D341Med (cell line): ENCODE measurements around the gene NLRC3.
"Not testable (repeated sequence)": the region's sequence is repeated elsewhere in the genome, so short reads cannot be mapped to it uniquely, and the experiment has no call there.

Experiments
- DNase-seq: peaks from one replicate; pipeline ENCODE4 v3.0.0; 2012; ENCODE audit warnings: low spot score

The NLRC3 gene, protein sequence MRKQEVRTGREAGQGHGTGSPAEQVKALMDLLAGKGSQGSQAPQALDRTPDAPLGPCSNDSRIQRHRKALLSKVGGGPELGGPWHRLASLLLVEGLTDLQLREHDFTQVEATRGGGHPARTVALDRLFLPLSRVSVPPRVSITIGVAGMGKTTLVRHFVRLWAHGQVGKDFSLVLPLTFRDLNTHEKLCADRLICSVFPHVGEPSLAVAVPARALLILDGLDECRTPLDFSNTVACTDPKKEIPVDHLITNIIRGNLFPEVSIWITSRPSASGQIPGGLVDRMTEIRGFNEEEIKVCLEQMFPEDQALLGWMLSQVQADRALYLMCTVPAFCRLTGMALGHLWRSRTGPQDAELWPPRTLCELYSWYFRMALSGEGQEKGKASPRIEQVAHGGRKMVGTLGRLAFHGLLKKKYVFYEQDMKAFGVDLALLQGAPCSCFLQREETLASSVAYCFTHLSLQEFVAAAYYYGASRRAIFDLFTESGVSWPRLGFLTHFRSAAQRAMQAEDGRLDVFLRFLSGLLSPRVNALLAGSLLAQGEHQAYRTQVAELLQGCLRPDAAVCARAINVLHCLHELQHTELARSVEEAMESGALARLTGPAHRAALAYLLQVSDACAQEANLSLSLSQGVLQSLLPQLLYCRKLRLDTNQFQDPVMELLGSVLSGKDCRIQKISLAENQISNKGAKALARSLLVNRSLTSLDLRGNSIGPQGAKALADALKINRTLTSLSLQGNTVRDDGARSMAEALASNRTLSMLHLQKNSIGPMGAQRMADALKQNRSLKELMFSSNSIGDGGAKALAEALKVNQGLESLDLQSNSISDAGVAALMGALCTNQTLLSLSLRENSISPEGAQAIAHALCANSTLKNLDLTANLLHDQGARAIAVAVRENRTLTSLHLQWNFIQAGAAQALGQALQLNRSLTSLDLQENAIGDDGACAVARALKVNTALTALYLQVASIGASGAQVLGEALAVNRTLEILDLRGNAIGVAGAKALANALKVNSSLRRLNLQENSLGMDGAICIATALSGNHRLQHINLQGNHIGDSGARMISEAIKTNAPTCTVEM

DNA sequence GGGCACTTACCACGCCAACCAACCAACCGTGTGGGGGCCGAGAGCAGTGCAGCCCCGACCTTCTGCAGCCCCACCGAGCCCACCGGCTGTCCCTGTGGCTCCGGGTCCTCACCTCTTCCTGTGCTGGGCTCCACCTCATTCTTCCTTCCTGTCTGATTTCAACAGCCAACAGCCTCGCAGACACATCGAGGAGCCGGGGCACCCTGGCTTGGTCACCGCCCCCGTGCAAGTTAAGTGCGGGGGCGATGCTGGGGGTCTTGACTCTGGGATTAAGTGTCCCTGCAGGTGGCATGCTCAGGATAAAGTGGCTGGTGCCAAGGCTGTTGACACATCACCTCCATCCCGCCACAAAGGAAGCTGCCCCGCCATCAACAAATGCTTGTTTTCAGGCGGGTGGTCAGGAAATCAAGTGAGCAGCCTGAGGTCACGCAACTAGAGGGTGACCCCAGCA, at the start of gene NLRC3:
NLRC3 (minus strand) TSS at position 102 of the 451 bp plus-strand sequence. CDS start 12,367 bp downstream, outside the sequence.
- no peak for DNase-seq

DNA sequence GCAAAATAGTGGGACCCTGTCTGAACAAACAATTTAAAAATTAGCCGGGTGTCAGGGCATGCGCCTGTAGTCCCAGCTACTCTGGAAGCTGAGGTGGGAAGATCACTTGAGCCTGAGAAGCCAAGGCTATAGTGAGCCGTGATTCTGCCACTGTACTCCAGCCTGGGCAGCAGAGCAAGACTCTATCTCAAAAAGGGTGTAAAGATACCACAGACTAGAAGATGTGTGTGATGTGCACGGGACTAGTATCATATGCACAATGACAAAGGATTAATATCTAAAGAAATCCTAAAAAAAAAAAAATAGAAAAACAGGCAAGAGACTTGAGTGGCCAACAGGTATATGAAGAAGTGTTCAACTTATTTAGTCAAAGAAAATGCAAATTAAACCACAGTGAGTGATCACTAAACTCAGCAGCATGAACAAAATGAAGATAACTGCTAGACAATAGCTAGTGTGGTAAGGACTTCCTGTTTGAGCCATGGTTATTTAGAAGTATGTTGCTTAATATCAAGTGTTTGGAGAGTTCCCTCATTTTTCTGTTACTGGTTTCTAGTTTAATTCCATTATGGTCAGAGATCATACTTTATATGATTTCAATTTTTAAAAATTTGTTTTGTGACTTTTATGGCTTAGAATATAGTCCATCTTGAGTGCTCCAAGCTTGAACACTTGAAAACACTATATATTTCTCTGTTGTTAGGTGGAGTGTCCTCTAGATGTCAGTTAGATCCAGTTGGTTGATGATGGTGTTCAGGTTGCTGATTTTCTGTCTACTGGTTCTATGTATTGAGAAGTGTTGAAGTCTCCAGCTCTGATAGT, 48.9 kb upstream of the NLRC3 start:
- no peak for DNase-seq

DNA sequence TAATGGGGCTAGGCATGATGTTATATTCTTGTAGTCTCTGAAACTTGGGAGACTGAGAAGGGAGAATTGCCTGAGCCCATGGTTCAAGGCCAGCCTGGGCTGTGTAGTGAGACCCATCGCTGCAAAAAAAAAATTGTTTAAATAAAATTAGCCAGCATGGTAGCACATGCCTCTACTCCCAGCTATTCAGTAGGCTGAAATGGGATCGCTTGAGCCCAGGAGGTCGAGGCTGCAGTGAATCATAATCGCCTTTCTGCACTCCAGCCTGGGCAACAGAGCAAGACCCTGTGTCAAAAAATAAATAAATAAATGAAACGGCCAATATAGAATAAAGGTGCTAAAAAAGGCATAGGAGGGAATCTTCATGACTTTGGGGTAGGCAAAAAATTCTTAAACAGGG, 48.1 kb upstream of the NLRC3 start:
- no peak for DNase-seq

DNA sequence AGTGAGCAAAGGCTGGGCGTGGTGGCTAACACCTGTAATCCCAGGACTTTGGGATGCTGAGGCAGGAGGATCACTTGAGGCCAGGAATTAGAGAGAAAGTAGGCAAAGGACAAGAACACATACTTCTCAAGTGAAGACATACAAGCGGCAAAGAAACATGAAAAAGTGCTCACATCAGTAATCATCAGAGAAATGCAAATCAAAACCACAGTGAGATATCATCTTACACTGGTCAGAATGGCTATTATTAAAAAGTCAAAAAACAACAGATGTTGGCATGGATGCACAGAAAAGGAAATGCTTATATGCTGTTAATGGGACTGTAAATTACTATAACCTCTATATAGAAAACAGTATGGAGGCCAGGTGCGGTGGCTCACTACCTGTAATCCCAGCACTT, 46.4 kb upstream of the NLRC3 start:
- DNase-seq = no peak

DNA sequence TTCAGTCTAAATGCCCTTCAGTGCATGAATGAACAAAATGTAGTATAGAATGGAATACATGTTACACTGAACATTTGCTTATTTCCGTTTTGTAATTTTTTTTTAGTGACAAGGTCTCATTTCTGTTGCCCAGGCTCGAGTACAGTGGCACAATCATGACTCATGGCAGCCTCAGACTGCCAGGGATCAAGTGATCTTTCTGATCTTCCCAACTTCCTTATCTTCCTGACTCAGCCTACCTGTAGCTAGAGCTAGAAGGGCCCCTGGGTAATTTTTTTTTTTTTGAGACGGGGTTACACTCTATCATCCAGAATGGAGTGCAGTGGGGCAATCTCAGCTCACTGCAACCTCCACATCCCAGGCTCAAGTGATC, 41.6 kb upstream of the NLRC3 start:
- no peak for DNase-seq

DNA sequence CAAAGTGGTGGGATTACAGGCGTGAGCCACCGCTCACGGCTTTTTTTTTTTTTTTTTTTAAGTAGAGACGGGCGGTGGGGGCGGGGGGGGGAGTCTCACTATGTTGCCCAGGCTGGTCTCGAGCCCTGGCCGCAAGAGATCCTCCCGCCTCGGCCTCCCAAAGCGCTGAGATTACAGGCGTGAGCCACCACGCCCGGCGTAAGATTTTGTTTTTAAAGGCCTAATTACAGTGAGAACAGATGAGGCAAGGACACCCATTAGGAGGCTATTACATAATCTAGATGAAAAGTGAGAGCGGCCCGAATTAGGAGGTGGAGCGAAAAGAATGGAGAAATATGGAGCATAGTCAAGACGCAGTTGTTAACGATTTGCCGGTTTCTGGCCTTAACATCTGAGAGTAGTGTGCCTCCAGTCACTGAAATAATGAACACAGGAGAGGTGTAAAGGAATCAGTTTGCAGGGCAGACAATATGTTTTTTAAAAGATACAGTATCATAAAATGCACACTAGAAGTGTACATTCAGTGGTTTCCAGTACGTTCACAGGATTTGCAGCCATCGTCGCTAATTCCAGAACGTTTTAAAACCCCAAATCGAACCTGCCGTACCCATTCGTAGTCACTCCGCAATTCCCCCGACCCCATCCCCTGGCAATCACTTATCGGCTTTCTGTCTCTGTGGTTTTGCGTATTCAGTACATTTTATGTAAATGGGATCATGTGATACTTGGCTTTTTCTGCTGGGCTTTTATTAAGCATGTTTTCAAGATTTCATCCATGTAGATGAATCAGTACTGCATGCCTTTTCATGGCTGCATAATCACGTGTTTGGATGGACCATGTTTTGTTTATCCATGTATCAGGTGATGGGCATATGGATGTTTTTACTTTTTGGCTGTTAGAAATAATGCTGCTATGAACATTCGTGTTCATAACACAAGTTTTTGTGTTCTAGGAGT, 35.6 kb upstream of the NLRC3 start:
- DNase-seq = no peak

DNA sequence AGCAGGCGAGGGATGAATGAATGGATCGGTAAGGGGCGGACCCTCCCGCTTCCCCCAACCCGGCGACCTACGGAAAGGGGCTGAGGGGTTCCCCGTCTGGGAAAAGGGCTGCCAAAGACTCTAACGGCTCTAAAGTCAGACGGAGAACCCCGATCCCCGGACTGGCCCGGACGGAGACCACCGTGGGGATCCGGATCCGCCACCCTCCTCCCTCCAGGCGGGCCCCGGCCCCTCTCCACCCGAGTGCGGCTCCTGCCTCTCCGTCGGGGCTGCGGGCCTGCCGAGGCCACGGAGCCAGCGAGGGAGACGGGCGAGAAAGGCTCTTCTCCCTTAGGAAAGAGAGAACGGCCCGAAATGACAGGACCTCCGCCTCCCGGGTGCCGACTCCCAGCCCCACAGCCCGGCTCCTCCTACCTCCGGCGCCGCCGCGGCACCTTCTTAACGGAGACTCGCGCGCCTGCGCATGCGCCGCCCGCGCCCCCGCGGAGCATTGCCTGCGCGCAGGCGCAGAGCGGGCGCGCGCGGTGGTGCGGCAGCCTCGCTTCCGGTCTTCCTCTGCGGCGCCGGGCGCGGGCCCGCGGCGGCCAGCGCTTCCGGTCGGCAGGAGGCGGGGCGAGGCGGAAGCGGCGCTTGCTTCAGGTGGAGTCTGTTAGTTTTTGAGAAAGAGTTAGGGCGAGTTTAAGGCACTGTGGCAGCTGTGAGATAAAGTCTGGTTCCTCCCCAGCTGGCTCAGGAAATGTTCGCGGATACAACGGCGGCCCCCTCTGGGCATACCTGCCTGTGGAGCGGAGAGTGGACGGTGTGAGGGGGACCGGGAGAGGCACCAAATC, 34.2 kb upstream of the NLRC3 start, which contains the start of gene SLX4:
SLX4 (minus strand) TSS at position 461 of the 830 bp plus-strand sequence. CDS start 2,642 bp downstream, outside the sequence.
- peak; percentile 100 for DNase-seq

DNA sequence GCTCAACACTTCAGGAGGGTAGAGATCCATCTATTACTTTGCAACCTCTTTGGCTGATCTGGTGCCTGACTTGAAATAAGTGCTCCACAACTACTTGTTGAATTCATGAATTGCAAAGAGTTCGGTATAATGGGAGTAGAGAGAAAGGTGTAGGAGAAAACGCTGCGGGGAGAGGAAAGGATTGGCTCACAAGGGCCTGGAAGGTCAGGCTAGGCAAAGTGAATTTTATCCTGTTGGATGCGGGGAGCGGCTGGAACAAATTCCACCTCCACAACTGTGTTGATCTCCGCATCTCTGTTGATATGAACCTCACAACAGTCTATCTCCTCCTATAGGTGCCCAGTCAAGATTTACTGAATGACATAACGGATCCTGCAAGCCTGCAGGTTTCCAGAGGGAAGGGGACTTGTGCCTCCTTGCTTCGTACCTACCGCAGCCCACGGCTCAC, 33.5 kb upstream of the NLRC3 start:
- no peak for DNase-seq

DNA sequence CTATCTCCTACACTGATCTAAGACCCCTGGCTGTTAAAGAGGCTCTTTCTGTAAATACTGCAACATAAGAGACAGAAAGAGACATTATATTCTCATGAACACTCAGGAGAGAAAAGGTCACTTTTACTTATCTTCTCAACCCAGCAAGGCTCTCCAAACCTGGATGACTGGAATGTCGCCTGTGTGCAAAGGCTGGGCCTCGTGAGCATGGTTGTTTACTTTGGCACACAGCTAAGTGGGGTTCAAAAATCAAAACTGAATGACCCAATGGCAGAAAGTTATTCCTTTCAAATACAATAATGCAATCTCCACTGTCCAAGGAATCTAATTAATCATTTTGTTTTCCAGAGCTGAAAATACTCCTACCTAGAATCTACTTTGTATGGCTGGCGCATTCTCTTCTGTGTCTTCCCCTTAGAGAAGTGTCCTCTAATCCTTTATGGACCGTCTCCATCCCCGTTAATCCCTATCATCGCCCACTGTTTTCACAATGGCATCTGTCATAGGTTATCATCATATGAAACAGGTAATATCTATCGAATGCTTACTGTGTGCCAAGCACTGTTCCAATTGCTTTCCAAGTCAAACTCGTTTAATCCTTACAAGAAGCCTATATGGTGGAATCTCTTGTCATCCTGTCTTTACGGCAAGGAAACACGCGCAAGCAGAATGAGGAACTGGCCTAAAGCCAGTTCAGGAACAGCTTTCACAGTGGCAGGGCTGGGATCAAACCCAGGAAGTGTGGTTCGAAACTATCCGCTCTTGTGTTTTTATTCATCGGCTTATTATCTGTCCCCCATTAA, 32.9 kb upstream of the NLRC3 start:
- no peak for DNase-seq

DNA sequence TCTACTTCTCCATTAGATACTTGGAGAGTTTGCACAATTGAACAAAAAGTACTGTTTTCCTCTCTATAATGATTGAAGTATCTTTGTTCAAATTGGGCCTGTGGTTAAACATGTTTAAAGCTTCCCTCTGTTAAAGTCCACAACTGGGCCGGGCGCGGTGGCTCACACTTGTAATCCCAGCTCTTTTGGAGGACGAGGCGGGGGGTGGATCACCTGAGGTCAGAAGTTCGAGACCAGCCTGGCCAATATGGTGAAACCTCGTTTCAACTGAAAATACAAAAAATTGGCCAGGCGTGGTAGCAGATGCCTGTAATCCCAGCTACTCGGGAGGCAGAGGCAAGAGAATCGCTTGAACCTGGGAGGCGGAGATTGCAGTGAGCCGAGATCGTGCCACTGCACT, 31.8 kb upstream of the NLRC3 start:
- DNase-seq = not testable (repeated sequence)

DNA sequence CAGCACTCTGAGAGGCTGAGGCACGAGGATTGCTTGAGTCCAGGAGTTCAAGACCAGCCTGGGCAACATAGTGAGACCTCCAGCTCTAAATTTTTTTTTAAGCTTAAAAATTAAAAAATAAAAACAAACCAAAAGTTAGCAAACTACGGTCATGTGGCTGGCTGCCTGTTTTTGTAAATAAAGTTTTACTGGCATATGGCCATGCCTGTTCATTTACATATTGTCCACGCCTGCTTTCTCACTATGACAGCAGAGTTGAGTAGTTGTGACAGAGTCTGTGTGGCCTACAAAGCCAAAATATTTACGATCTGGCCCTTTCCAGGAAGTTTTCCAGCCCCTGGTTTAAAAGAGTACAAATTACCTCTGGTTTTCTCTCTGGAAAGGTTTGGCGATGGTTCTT, 30.9 kb upstream of the NLRC3 start:
- DNase-seq = no peak

DNA sequence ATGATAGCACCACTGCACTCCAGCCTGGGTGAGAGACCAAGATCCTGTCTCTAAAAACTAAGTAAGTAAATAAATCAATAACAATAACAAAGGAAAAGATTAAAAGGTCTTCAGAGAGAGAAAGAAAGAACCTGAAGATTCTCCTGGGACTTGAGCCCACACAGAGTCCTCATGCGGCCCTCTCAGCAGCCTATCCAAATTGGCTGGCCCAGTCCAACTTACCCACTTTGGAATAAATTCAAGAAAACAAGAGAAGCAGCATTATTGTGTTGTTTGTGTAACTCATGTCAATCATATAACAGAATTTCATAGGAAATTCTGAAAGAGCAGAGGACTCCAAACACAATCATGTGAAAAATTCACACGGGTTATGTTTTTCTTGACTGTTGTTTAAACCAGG, 30.4 kb upstream of the NLRC3 start:
- no peak for DNase-seq

DNA sequence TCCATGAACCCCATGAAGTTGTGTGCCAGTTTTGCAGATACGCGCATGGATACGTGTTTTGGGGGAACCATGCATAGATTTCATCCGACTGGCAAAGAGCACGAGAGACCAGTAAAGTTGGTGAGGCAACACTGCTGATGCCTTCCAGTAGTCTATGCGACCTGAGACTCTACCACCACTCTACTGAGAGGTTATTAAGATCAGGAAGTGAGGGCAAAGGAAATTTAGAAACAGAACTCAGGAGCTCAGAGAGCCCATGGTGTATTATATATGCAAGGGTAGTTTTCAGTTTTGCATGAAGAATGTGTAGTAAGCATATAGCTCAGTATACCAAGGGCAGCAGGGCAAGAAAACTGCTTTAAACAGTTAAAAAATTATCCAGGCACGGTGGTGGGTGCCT, 30.0 kb upstream of the NLRC3 start:
- DNase-seq = no peak

DNA sequence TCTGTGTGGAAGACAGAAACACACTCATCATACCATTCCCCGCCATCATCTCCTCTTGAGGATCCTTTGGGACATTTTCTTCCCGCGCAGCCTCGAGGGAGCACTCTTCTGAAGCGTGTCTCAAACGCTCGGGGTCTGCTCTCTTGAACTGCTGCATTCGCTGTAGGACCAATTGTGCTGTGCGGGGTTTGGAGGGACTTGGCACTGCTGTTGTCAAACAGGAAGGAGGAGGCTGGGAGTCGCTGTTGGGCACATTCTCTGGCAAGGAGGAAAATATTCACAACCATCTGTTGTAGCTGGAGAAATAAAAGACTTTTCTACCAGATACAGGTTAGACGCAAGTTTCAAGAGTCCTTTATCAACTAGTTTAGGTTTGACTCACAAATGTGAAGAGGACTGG, 29.2 kb upstream of the NLRC3 start:
- DNase-seq = no peak

DNA sequence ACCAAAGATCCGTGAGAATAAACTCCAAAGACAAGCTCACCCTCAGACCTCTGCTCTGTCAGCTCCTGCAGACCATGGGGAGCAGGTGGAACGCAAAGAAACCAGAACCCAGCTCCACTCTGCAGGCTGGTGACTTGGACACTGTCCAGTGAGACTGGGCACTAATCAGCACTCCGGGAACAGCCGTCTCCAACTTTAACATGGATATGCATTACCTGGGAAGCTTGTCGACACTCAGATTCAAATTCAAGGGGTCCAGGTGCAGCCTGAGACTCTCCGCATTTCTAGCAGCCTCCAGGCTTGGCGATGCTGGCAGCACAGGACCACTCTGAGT, 25.1 kb upstream of the NLRC3 start:
- DNase-seq = no peak

DNA sequence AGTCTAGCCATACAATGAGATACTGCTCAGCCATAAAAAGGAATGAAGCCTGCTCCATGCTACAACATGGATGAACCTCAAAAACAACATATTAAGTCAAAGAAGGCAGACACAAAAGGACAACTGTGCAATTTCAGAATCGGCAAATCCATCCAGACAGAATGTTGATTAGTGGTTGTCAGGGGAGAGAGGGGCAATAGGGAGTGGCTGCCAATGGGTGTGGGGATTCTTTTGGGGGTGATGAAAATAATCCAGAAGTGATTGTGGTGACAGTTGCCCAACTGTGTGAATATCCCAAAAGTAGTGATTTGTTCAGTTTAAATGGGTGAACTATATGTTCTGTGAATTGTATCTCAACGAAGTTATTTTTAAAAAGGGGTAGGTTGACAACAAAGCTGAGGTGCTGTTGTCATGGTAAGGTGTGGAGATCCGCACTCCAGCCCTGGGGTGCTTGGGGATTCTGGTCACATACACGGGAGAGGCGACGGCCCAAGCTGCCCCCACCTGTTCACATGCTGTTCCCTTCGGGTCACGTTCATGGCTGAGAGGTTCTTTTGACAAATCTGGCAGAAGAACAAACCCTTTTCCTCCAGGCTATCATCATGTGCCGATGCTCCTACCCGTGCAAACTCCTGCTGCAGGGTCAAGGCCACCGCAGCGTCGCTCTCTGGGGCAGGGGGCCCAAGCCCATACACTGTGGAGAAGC, 24.6 kb upstream of the NLRC3 start:
- no peak for DNase-seq

DNA sequence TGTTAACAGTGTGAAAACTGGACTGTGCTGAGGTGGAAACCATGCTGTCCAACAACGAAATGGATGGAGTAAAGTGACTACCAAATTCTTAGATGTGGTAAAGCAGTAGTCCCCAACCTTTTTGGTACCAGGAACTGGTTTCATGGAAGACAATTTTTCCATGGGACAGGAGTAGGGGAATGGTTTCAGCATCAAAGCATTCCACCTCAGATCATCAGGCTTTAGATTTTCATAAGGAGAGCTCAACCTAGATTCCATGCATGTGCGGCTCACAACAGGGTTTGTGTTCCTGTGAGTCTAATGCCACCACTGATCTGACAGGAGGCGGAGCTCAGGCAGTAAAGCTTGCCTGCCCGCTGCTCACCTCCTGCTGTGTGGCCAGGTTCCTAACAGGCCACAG, 22.7 kb upstream of the NLRC3 start:
- no peak for DNase-seq

DNA sequence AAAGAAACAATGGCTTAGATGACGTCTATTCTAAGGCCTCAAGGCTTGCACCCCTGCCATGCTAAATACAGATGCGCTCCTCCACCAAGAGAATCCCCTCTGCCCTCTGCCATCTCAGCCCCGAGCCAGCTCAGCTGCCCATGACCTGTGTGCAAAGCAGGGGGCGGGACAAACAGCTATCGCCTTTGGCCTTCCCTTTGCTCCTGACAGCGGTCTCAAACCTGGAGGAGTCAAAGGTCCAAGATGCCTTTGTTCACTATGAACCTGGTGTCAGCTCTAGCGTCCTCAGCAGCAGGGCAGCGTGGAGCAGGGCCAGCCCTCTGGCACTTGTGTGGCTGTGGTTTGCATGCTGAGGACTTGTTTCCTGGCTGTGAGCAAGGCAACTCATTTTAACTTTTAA, 21.9 kb upstream of the NLRC3 start:
- DNase-seq = no peak
